Lower lobe of right lung (tissue), 2 donors: Measurements from ENCODE around the gene DPM1. TPM values are rescaled to one million over a fixed set of nuclear protein-coding genes. Genes with fewer than 3 reads are reported as not detected.

Source experiments
- ATAC-seq, 2 donors: fragments of 200-7000 bp; cut with Tn5 transposase; one replicate each; pipeline ENCODE4 v1.9.1; 2020 to 2022; ENCODE audit warnings: mild to moderate bottlenecking in 2 of 2, moderate library complexity in 2 of 2
- DNase-seq: peaks from one replicate; pipeline ENCODE4 v3.0.0-alpha.2; 2020
- H3K27ac ChIP-seq: fragments of 200-600 bp; one replicate; pipeline ENCODE4 v1.8.0; 2022
- H3K27me3 ChIP-seq: fragments of 200-600 bp; one replicate; pipeline ENCODE4 v1.8.0; 2022; ENCODE audit warnings: low read depth
- H3K36me3 ChIP-seq: fragments of 200-600 bp; one replicate; pipeline ENCODE4 v1.8.0; 2022; ENCODE audit warnings: mild to moderate bottlenecking
- H3K4me1 ChIP-seq: fragments of 200-600 bp; one replicate; pipeline ENCODE4 v1.8.0; 2022
- H3K4me3 ChIP-seq: fragments of 200-600 bp; one replicate; pipeline ENCODE4 v1.8.0; 2022; ENCODE audit warnings: mild to moderate bottlenecking
- H3K9me3 ChIP-seq: fragments of 200-600 bp; one replicate; pipeline ENCODE4 v1.8.0; 2022
- CTCF ChIP-seq: fragments of 200-600 bp; IDR thresholded peaks from one replicate; pipeline ENCODE4 v1.8.0; 2022; ENCODE audit warnings: antibody characterized with exemption, mild to moderate bottlenecking
- intact Hi-C: fragments of 100-400 bp; cut with DNase I; formaldehyde crosslinking; loops from one replicate; pipeline ENCODE4 v1.11.0; 2022
- total RNA-seq: library from RNA; stranded (reverse); fragmentation: NEBNext Ultra II Directional; extraction: Animal tissue kit (Norgen Biotek cat#: 25700); gene quantifications from one replicate; pipeline ENCODE4 v1.2.1, GENCODE V29; 2021
- donor health status: DM: no; HTN: yes; CAD: no; lungs with severe emphysema.

DPM1 gene
- total RNA-seq, 1 donor from 2014 or later, result 31.2 TPM

- Histone ChIP-seq H3K27ac (no peak overlapping the region), H3K4me3 (no peak overlapping the region), H3K27me3 (no peaks in the 10 kb centered on the region), H3K4me1 (peaks cover 40% of the 10 kb centered on the region), H3K9me3 (no peaks in the 10 kb centered on the region), H3K36me3 (peaks cover 40% of the 10 kb centered on the region)
- DNase-seq (no peak), ATAC-seq (no peak)
- intact Hi-C loops, result no loop called here
- TF ChIP-seq CTCF, result no peak
Measured at GRCh38 chr20:50903353-50904051, 54.8 kb downstream of the DPM1 start.

- no peak overlapping the region for H3K4me3 ChIP-seq
- no peak overlapping the region for H3K27ac ChIP-seq
- H3K27me3 ChIP-seq, result no peaks in the 10 kb centered on the region
- no peak for DNase-seq
- peaks cover 30% of the 10 kb centered on the region for H3K4me1 ChIP-seq
- H3K9me3 ChIP-seq, result no peaks in the 10 kb centered on the region
- TF ChIP-seq CTCF, result no peak
- intact Hi-C loops, result no loop called here
- peaks cover 62% of the 10 kb centered on the region for H3K36me3 ChIP-seq
- no peak for ATAC-seq
Measured at GRCh38 chr20:50901301-50901700, 57.0 kb downstream of the DPM1 start.

- intact Hi-C loops, result no loop called here
- peaks cover 70% of the 10 kb centered on the region for H3K36me3 ChIP-seq
- no peak for ATAC-seq
Measured at GRCh38 chr20:50900261-50900660, 58.1 kb downstream of the DPM1 start.

GRCh38 chr20:50898475-50898874 lies 59.9 kb downstream of the DPM1 start:
- no peak overlapping the region for H3K27ac ChIP-seq
- no peak for ATAC-seq
- intact Hi-C loops, result no loop called here
- no peak overlapping the region for H3K4me3 ChIP-seq
- no peak for DNase-seq
- no peak for TF ChIP-seq CTCF
- H3K36me3 ChIP-seq, result peaks cover 87% of the 10 kb centered on the region
- no peaks in the 10 kb centered on the region for H3K9me3 ChIP-seq
- peaks cover 8% of the 10 kb centered on the region for H3K4me1 ChIP-seq
- no peaks in the 10 kb centered on the region for H3K27me3 ChIP-seq

More at GRCh38 chr20:50900261-50900660, 58.1 kb downstream of the DPM1 start:
- Histone ChIP-seq H3K9me3 (no peaks in the 10 kb centered on the region), H3K4me1 (peaks cover 21% of the 10 kb centered on the region), H3K27ac (no peak overlapping the region), H3K27me3 (no peaks in the 10 kb centered on the region), H3K4me3 (no peak overlapping the region)
- DNase-seq, result no peak
- no peak for TF ChIP-seq CTCF

- Histone ChIP-seq H3K27ac (no peak overlapping the region), H3K9me3 (no peaks in the 10 kb centered on the region), H3K4me1 (no peaks in the 10 kb centered on the region), H3K36me3 (peaks cover 97% of the 10 kb centered on the region), H3K27me3 (no peaks in the 10 kb centered on the region), H3K4me3 (no peak overlapping the region)
- no peak for TF ChIP-seq CTCF
- intact Hi-C loops, result no loop called here
- ATAC-seq (no peak), DNase-seq (no peak)
Measured at GRCh38 chr20:50895111-50895830, 63.1 kb downstream of the DPM1 start.
